ENCODE results near the gene LYPD3. TPM values are rescaled to one million over a fixed set of nuclear protein-coding genes. Genes with fewer than 3 reads are reported as not detected.
"Not testable (repeated sequence)": the region's sequence is repeated elsewhere in the genome, so short reads cannot be mapped to it uniquely, and the experiment has no call there.

Gene LYPD3
- total and polyA plus RNA-seq, 5 donors = 0.53 to 1.5 (median 0.76) TPM

GRCh38 chr19:43444531-43445287 is 20.7 kb downstream of the LYPD3 start:
- H3K4me3 ChIP-seq (ENCODE audit: low read length) = no peak overlapping the region
- H3K27ac ChIP-seq (ENCODE audit: low read length) = no peak overlapping the region
- 83% methylated on average over 15 of the region's 15 CpGs for WGBS
- H3K27me3 ChIP-seq (ENCODE audit: control insufficient read depth, insufficient read depth) = no peaks in the 10 kb centered on the region
- intact Hi-C loops (cut with DNase I) = loop anchor here in 3 of 4 donors (5.0 to 10.0 kb wide), 3 partner anchors 73 to 220 kb away; no protein-coding TSS in a partner anchor
- ATAC-seq (no peak), DNase-seq (no peak)
- no peaks in the 10 kb centered on the region for H3K4me1 ChIP-seq (ENCODE audit: control insufficient read depth, insufficient read depth, low read length)
- H3K9me3 ChIP-seq (ENCODE audit: control insufficient read depth, low read length) = no peaks in the 10 kb centered on the region

- DNase-seq; H3K27ac ChIP-seq (ENCODE audit: low read length); H3K27me3 ChIP-seq (ENCODE audit: control insufficient read depth, insufficient read depth); H3K4me1 ChIP-seq (ENCODE audit: control insufficient read depth, insufficient read depth, low read length); H3K4me3 ChIP-seq (ENCODE audit: low read length); H3K9me3 ChIP-seq (ENCODE audit: control insufficient read depth, low read length); ATAC-seq: not testable (repeated sequence)
- whole genome bisulfite sequencing = 88% methylated on average over 9 of the region's 9 CpGs
- intact Hi-C loops (cut with DNase I) = loop anchor here in 2 of 4 donors (10.0 kb wide), 2 partner anchors 211 to 221 kb away; no protein-coding TSS in a partner anchor
Observed at GRCh38 chr19:43444091-43444490, 21.3 kb downstream of the LYPD3 start.

- no peaks in the 10 kb centered on the region for H3K27me3 ChIP-seq (ENCODE audit: control insufficient read depth, insufficient read depth)
- H3K27ac ChIP-seq (ENCODE audit: low read length) = no peak overlapping the region
Observed at GRCh38 chr19:43441716-43442115, 23.7 kb downstream of the LYPD3 start.

GRCh38 chr19:43439709-43440063 is 25.7 kb downstream of the LYPD3 start:
- Histone ChIP-seq H3K27ac (ENCODE audit: low read length) (peak overlapping the region; percentile 54), H3K9me3 (ENCODE audit: control insufficient read depth, low read length) (no peaks in the 10 kb centered on the region)
- intact Hi-C loops (cut with DNase I) = loop anchor here in 2 of 4 donors (10.0 kb wide), 2 partner anchors 215 to 225 kb away; no protein-coding TSS in a partner anchor

More at GRCh38 chr19:43441716-43442115, 23.7 kb downstream of the LYPD3 start:
- WGBS = 64% methylated on average over 3 of the region's 3 CpGs
- DNase-seq (no peak), ATAC-seq (no peak)
- H3K4me3 ChIP-seq (ENCODE audit: low read length) = no peak overlapping the region
- no peaks in the 10 kb centered on the region for H3K9me3 ChIP-seq (ENCODE audit: control insufficient read depth, low read length)
- intact Hi-C loops (cut with DNase I) = loop anchor here in 2 of 4 donors (10.0 kb wide), 2 partner anchors 213 to 223 kb away; no protein-coding TSS in a partner anchor
- no peaks in the 10 kb centered on the region for H3K4me1 ChIP-seq (ENCODE audit: control insufficient read depth, insufficient read depth, low read length)

GRCh38 chr19:43439032-43439708 is 26.2 kb downstream of the LYPD3 start:
- H3K4me3 ChIP-seq (ENCODE audit: low read length) = no peak overlapping the region
- ATAC-seq (peak; percentile 53 to 81), DNase-seq (peak in 1 of 3 donors; percentile 42)
- intact Hi-C loops (cut with DNase I) = no loop called here
- H3K27me3 ChIP-seq (ENCODE audit: control insufficient read depth, insufficient read depth) = no peaks in the 10 kb centered on the region
- H3K9me3 ChIP-seq (ENCODE audit: control insufficient read depth, low read length) = no peaks in the 10 kb centered on the region
- no peaks in the 10 kb centered on the region for H3K4me1 ChIP-seq (ENCODE audit: control insufficient read depth, insufficient read depth, low read length)
- WGBS = 38% methylated on average over 14 of the region's 14 CpGs
- peak overlapping the region; percentile 54 for H3K27ac ChIP-seq (ENCODE audit: low read length)

More at GRCh38 chr19:43439709-43440063, 25.7 kb downstream of the LYPD3 start:
- Histone ChIP-seq H3K4me3 (ENCODE audit: low read length) (no peak overlapping the region), H3K4me1 (ENCODE audit: control insufficient read depth, insufficient read depth, low read length) (no peaks in the 10 kb centered on the region), H3K27me3 (ENCODE audit: control insufficient read depth, insufficient read depth) (no peaks in the 10 kb centered on the region)
- ATAC-seq (no peak), DNase-seq (no peak)

GRCh38 chr19:43438291-43439031 is 26.9 kb downstream of the LYPD3 start:
- Histone ChIP-seq H3K27ac (ENCODE audit: low read length) (peak overlapping the region; percentile 53), H3K4me3 (ENCODE audit: low read length) (no peak overlapping the region)
- WGBS = 46% methylated on average over 9 of the region's 9 CpGs

GRCh38 chr19:43437712-43438111 is 27.7 kb downstream of the LYPD3 start:
- 95% methylated on average over 6 of the region's 6 CpGs for WGBS
- intact Hi-C loops (cut with DNase I) = no loop called here

More at GRCh38 chr19:43438291-43439031, 26.9 kb downstream of the LYPD3 start:
- no peaks in the 10 kb centered on the region for H3K9me3 ChIP-seq (ENCODE audit: control insufficient read depth, low read length)
- H3K27me3 ChIP-seq (ENCODE audit: control insufficient read depth, insufficient read depth) = no peaks in the 10 kb centered on the region
- ATAC-seq = peak; percentile 91 to 92
- H3K4me1 ChIP-seq (ENCODE audit: control insufficient read depth, insufficient read depth, low read length) = no peaks in the 10 kb centered on the region
- intact Hi-C loops (cut with DNase I) = no loop called here
- DNase-seq = peak; percentile 72 to 83 (median 81)

GRCh38 chr19:43437284-43437683 is 28.1 kb downstream of the LYPD3 start:
- intact Hi-C loops (cut with DNase I); H3K27me3 ChIP-seq (ENCODE audit: control insufficient read depth, insufficient read depth); H3K4me1 ChIP-seq (ENCODE audit: control insufficient read depth, insufficient read depth, low read length); ATAC-seq; H3K4me3 ChIP-seq (ENCODE audit: low read length); H3K27ac ChIP-seq (ENCODE audit: low read length); DNase-seq; H3K9me3 ChIP-seq (ENCODE audit: control insufficient read depth, low read length): not testable (repeated sequence)
- 89% methylated on average over 11 of the region's 11 CpGs for WGBS

More at GRCh38 chr19:43437712-43438111, 27.7 kb downstream of the LYPD3 start:
- Histone ChIP-seq H3K9me3 (ENCODE audit: control insufficient read depth, low read length) (no peaks in the 10 kb centered on the region), H3K27ac (ENCODE audit: low read length) (no peak overlapping the region), H3K4me1 (ENCODE audit: control insufficient read depth, insufficient read depth, low read length) (no peaks in the 10 kb centered on the region), H3K27me3 (ENCODE audit: control insufficient read depth, insufficient read depth) (no peaks in the 10 kb centered on the region), H3K4me3 (ENCODE audit: low read length) (no peak overlapping the region)
- DNase-seq (no peak), ATAC-seq (no peak)

GRCh38 chr19:43435775-43436174 is 29.6 kb downstream of the LYPD3 start:
- intact Hi-C loops (cut with DNase I) = no loop called here
- Histone ChIP-seq H3K4me1 (ENCODE audit: control insufficient read depth, insufficient read depth, low read length) (no peaks in the 10 kb centered on the region), H3K4me3 (ENCODE audit: low read length) (no peak overlapping the region), H3K27me3 (ENCODE audit: control insufficient read depth, insufficient read depth) (no peaks in the 10 kb centered on the region), H3K27ac (ENCODE audit: low read length) (no peak overlapping the region), H3K9me3 (ENCODE audit: control insufficient read depth, low read length) (no peaks in the 10 kb centered on the region)
- ATAC-seq (no peak), DNase-seq (no peak)
- WGBS = 83% methylated on average over 3 of the region's 3 CpGs

GRCh38 chr19:43433689-43434088 is 31.7 kb downstream of the LYPD3 start:
- intact Hi-C loops (cut with DNase I) = no loop called here
- Histone ChIP-seq H3K4me3 (ENCODE audit: low read length) (no peak overlapping the region), H3K4me1 (ENCODE audit: control insufficient read depth, insufficient read depth, low read length) (no peaks in the 10 kb centered on the region), H3K27me3 (ENCODE audit: control insufficient read depth, insufficient read depth) (no peaks in the 10 kb centered on the region), H3K9me3 (ENCODE audit: control insufficient read depth, low read length) (no peaks in the 10 kb centered on the region), H3K27ac (ENCODE audit: low read length) (no peak overlapping the region)
- ATAC-seq (no peak), DNase-seq (no peak)
- WGBS = 91% methylated on average over 6 of the region's 6 CpGs

GRCh38 chr19:43433358-43433673 is 32.1 kb downstream of the LYPD3 start:
- WGBS = 96% methylated on average over 2 of the region's 2 CpGs
- no peaks in the 10 kb centered on the region for H3K4me1 ChIP-seq (ENCODE audit: control insufficient read depth, insufficient read depth, low read length)
- intact Hi-C loops (cut with DNase I) = no loop called here
- H3K27ac ChIP-seq (ENCODE audit: low read length) = no peak overlapping the region
- no peaks in the 10 kb centered on the region for H3K27me3 ChIP-seq (ENCODE audit: control insufficient read depth, insufficient read depth)
- no peak overlapping the region for H3K4me3 ChIP-seq (ENCODE audit: low read length)
- H3K9me3 ChIP-seq (ENCODE audit: control insufficient read depth, low read length) = no peaks in the 10 kb centered on the region
- DNase-seq (no peak), ATAC-seq (no peak)
